Stimulated activated naive CD4-positive, alpha-beta T cell (primary cell): ENCODE data around the gene EFR3B.
A peak's percentile ranks its signal among the peaks of the same experiment; 100 is the strongest.
"Not testable (repeated sequence)": the region's sequence is repeated elsewhere in the genome, so short reads cannot be mapped to it uniquely, and the experiment has no call there.

Experiments
- DNase-seq, 6 experiments: peaks; one replicate each; lab custom pipeline; 2025; lab: John Stamatoyannopoulos, UW

EFR3B gene

GRCh38 chr2:25149646-25150045, 107.8 kb downstream of the EFR3B start:
- DNase-seq = no peak

GRCh38 chr2:25150993-25151392, 109.1 kb downstream of the EFR3B start:
- DNase-seq = not testable (repeated sequence)

GRCh38 chr2:25151718-25152117, 109.8 kb downstream of the EFR3B start:
- DNase-seq = no peak

DNA sequence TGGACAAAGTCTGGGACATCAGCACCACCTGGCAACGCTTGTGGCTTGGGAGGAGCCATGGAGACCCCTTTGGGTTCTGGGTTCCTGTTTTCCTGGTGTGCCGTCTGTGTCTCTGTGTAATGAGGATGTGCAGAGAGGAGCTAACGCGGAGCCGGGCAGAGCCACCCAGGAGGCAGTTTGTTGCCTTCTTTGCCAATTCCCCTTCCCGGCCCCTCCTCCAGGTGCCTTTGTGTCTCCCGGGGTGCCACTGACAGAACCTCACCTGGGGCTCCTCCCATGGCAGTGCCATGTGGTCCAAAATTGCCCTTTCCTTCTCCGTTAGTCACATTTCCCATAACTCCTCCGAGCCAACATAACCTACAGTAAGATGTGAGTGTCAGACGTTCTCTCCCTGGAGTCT, 113.5 kb downstream of the EFR3B start:
- DNase-seq = no peak

DNA sequence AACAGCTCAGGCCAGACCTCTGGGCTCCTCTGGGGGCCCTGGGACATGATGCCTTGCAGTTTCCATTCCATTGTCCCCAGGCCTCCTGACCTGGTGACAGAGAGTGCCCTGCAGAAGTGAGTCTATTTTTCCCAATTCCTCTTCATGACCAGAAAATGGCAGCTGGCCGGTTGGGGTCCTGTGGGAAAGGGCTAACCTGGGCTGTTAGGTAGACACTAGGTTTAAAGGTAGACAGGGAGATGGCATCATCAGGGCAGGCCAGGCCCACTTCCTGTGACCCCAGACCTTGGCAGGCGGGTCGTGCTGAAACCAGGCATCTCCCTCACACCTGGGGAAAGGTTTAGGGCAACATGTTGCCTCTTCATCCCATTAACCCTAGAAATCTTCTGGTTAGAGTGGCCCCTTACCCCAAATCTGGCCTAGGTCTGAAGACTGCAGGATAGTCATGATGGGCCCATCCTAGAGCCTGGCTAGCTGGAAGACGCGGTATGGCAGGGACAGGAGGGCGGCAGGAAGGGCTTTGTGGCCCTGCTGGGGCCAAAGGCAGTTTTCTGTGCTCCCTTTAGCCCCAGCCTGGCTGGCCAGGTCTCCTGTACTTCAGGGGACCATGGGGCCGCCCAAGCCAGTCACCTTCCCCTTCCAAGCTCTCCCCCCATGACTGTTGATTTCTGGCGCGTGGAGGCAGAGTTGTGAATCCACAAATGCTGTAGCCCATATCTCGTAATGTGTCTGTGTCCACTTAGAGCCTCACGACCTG, 116.4 kb downstream of the EFR3B start:
- no peak for DNase-seq

- DNase-seq = no peak
Measured at GRCh38 chr2:25159949-25160348, 118.1 kb downstream of the EFR3B start.

GRCh38 chr2:25160376-25160775, 118.5 kb downstream of the EFR3B start:
- DNase-seq = no peak

- peak; percentile 5 to 61 (median 39) for DNase-seq
Measured at GRCh38 chr2:25161055-25161781, 119.3 kb downstream of the EFR3B start.

- DNase-seq = not testable (repeated sequence)
Measured at GRCh38 chr2:25162061-25162460, 120.2 kb downstream of the EFR3B start.

DNA sequence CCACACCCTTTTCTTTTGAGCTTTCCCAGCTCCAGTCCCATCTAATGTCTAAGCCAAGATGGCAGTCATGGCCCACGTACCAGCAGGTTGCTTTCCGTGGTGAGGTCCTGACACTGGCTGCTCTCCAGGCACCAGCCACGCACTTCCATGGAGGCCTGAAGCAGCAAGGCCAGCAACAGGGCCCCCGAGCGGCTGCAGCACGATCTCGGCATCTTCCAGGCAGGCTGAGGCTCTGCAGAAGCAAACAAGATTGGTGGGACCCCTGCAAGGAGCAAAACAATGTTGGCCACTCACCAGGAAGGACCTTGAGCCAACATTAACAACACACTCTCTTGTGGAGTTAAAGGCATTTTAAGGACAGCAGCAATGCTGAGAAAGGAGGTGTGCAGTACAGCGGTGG, 122.7 kb downstream of the EFR3B start:
- no peak for DNase-seq

- DNase-seq = peak; percentile 10 to 38 (median 18)
Measured at GRCh38 chr2:25165992-25166875, 124.4 kb downstream of the EFR3B start.

DNA sequence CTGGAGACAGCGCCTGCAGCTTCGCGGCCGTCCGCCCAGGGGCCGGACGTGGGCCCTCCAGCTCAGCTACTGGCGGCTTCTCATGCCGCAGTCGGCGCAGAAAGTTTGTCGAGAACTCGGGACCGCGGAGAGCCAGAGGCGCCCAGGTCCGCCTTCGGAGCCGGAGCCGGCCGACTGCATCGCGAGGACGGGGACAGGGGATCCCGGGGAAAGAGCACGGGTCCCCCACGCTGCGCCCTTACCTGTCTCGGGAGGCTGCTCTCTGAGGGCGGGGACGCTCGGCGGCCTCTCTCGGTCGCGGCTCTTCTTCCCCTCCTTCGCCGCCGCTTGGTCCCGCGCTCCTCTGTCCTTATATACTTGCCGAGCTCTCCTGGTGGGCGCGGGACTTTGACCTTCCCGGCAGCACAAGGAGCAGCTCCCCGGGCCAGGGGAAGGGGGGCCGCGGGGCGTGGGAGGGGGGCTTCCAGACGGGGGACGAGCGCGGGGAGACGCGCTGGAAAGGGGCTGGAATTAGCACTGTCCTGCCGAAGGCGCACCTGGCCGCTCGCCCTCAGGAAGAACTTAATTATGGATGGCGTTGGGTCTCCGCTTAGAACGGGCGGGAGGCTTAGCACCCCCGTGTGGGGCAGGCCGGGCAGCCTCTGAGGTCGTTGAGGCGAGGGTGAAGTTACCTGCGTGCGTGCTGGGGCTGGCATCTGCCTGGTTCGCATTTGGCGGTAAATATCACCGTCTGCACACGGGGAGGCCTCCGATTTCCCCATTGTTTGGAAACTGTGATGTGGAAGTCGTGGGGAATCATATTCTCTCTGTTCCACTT, 126.6 kb downstream of the EFR3B start, which contains the start of gene POMC:
TSS of gene POMC (minus strand) at position 325 of the 817 bp plus-strand sequence. CDS start 3,808 bp downstream, outside the sequence.
- peak in 3 of 6 experiments; percentile 15 to 42 (median 16) for DNase-seq

DNA sequence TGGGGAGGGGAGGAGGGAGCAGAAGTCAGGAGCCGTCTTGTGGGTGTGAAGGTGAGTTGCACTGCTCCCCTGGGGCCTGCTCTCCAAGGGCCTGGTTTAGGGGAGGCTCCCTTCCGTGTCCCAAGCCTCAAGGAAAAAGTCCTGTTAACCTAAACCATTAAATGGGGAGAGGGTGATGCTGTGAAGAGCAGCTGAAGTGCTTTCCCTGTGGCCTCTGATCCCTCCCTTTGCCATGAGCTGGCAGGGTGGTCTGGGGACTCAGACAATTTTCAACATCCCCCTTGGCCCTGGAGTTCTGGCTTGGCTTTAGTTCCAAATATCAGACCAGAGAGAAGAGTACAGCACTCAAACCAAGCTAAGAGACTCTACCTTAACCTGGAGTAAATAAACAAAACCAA, 127.2 kb downstream of the EFR3B start:
- DNase-seq = no peak

DNA sequence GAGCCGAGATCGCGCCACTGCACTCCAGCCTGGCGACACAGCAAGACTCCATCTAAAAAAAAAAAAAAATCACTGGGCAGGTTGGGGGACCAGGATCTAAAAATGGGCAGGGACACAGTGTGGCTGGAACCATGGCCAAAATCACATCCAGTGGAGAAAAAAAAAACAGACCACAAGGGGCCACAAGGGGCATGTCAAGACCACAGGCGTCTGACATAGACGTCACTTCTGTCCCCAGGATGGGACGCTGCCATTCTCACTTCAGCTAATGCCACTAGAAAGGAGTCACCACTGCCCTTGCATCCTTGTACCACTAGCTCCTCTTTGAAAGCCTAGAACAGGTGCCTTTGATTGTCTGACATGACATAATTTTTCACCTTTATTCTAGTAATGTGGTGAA, 129.0 kb downstream of the EFR3B start:
- DNase-seq = no peak

- no peak for DNase-seq
Measured at GRCh38 chr2:25173719-25174118, 131.8 kb downstream of the EFR3B start.

DNA sequence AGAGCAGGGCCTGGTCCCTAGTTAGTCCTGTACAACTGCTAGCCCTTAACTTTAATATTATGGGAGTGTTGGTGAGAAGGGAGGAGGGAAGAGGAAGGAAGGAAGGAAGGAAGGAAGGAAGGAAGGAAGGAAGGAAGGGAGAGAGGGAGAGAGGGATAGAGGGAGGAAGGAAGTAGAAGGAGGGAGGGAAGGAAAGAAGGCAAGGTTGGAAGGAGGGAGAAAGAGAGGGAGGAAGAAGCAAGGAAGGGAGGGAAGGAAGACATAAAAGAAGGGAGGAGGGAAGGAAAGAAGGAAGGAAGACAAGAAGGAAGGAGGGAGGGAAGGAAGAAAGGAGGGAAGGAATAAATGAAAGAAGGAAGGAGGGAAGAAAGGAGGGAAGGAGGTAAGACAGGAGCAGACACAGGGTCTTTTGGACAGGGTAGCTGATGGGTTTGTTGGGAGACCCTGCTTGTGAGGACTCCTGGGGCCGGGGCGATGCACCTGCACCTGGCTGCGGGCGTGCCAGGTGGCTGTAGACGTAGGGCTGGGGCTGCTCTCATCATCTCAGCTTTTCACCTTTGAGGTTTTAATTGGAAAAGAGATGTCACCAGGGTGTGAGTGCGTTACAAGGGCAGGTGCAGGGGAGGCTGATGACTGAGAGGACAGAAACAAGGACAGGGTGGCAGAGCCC, 132.5 kb downstream of the EFR3B start:
- no peak for DNase-seq

GRCh38 chr2:25176138-25176537, 134.3 kb downstream of the EFR3B start:
- DNase-seq = no peak

- no peak for DNase-seq
Measured at GRCh38 chr2:25176541-25177181, 134.8 kb downstream of the EFR3B start.

GRCh38 chr2:25177211-25177611, 135.3 kb downstream of the EFR3B start:
- no peak for DNase-seq

DNA sequence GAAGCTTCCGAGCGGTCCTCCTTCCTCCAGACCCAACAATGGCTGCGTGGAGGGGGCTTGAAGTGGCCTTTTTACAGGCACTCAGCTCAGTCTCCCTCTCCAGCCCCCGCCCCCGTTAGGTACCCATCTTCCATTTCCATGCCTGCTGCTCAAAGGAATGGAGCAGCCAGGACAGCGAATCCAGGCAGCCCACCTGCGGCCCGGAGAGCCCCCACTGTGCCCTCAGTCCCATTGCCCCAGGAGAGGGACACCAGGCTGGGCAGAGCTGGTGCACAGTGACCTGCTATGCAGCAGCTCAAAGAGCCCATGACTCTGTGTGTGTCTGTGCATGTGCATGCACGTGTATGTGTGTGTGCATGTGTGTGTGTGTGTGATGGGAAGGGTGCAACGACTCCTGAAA, 137.1 kb downstream of the EFR3B start:
- DNase-seq = no peak
